Activated B cell treated with CpG ODN at 0.5 μM for 24 hours (primary cell): ENCODE results near the gene JDP2. TPM values are rescaled to one million over a fixed set of nuclear protein-coding genes. Genes with fewer than 3 reads are reported as not detected.
A peak's percentile ranks its signal among the peaks of the same experiment; 100 is the strongest.

Experiments
- ATAC-seq: fragments of 200-7000 bp; cut with Tn5 transposase; one replicate; pipeline ENCODE4 v1.10.0; 2021; ENCODE audit warnings: low read depth, mild to moderate bottlenecking, moderate library complexity
- CTCF ChIA-PET: fragments of 350-600 bp; sonication (Branson Sonifier 250); formaldehyde crosslinking; loops from one replicate; lab custom pipeline; 2021; ENCODE audit warnings: antibody characterized with exemption; lab: Charles Lee
- POLR2A ChIA-PET: fragments of 350-600 bp; sonication (Branson Sonifier 250); formaldehyde crosslinking; loops from one replicate; lab custom pipeline; 2021; ENCODE audit warnings: antibody characterized with exemption; lab: Charles Lee
- DNase-seq: peaks from one replicate; pipeline ENCODE4 v3.0.0; 2022
- H3K27ac Mint-ChIP-seq: one replicate; pipeline ENCODE4 v1.8.0; 2020; ENCODE audit warnings: mixed read lengths
- H3K27me3 Mint-ChIP-seq: one replicate; pipeline ENCODE4 v1.8.0; 2021; ENCODE audit warnings: mixed read lengths
- H3K36me3 Mint-ChIP-seq: one replicate; pipeline ENCODE4 v1.8.0; 2021; ENCODE audit warnings: low read depth, mixed read lengths
- H3K4me1 Mint-ChIP-seq: one replicate; pipeline ENCODE4 v1.8.0; 2021; ENCODE audit warnings: mixed read lengths
- H3K4me3 Mint-ChIP-seq: one replicate; pipeline ENCODE4 v1.8.0; 2020; ENCODE audit warnings: mild to moderate bottlenecking, mixed read lengths
- H3K9me3 Mint-ChIP-seq: one replicate; pipeline ENCODE4 v1.8.0; 2020; ENCODE audit warnings: mixed read lengths
- intact Hi-C: fragments of 100-400 bp; cut with micrococcal nuclease; formaldehyde crosslinking; loops from one replicate; pipeline ENCODE4 v1.15.1; 2024
- total RNA-seq: library from RNA; stranded (reverse); gene quantifications from 2 replicates; pipeline ENCODE4 v1.2.3, GENCODE V29; 2022
- TF ChIP-seq, protein P1 (sequence below): fragments of 200-600 bp; IDR thresholded peaks from one replicate; pipeline ENCODE4 v1.8.0; 2022; ENCODE audit warnings: antibody characterized with exemption, mild to moderate bottlenecking

JDP2 gene
- total RNA-seq, 1 donor from 2014 or later, result 21.2 TPM

DNA sequence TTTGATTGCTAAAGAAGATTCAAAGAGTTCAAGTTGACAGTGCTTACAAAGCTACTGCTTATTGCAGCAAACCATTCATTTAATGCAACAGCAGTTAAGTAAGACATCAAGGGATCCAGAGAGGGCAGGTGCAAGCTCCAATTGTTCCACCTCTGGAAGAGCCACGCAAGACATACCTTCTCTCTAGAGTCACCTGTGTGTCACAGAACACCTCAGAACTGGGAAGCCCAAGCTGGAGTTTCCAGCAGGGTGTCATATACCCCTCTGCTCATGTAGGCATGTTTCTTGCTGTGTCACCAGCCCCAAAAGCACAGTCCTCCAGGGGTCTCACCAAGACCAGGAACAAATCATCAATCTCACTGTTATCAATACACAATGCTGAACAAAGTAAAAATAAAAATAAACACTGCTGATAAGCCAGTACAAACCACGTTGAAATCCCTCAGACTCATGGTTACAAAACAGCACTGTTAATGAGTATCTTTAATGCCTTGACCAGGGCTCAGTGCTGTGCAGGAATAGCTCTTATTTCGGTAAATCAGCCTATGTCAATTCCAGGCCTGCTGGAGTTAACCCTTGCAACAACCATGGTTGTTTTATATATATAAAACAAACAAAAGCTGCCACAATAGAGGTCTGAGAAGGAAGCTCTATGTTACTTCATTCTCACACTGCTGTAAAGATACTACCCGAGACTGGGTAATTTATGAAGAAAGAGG lies 57.0 kb downstream of the JDP2 start:
- H3K27me3 Mint-ChIP-seq, result no peaks in the 10 kb centered on the region
- no peak overlapping the region for H3K4me3 Mint-ChIP-seq
- ATAC-seq (no peak), DNase-seq (no peak)
- no peaks in the 10 kb centered on the region for H3K36me3 Mint-ChIP-seq
- H3K9me3 Mint-ChIP-seq, result no peaks in the 10 kb centered on the region
- TF ChIP-seq, protein P1, sequence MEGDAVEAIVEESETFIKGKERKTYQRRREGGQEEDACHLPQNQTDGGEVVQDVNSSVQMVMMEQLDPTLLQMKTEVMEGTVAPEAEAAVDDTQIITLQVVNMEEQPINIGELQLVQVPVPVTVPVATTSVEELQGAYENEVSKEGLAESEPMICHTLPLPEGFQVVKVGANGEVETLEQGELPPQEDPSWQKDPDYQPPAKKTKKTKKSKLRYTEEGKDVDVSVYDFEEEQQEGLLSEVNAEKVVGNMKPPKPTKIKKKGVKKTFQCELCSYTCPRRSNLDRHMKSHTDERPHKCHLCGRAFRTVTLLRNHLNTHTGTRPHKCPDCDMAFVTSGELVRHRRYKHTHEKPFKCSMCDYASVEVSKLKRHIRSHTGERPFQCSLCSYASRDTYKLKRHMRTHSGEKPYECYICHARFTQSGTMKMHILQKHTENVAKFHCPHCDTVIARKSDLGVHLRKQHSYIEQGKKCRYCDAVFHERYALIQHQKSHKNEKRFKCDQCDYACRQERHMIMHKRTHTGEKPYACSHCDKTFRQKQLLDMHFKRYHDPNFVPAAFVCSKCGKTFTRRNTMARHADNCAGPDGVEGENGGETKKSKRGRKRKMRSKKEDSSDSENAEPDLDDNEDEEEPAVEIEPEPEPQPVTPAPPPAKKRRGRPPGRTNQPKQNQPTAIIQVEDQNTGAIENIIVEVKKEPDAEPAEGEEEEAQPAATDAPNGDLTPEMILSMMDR, result no peak
- intact Hi-C loops, result loop anchor here (5.0 kb wide), 2 partner anchors 33 to 58 kb away; partner anchors contain the start of gene JDP2
- ChIA-PET POLR2A (interaction anchor here (0.6 to 5.9 kb wide), 2 partner anchors 9 to 30 kb away, joined by 6 to 54 read pairs; no protein-coding TSS in a partner anchor), CTCF (interaction anchor here (1.0 to 1.4 kb wide), 2 partner anchors 10 to 30 kb away, joined by 4 read pairs; no protein-coding TSS in a partner anchor)
- no peak overlapping the region for H3K27ac Mint-ChIP-seq
- peaks cover 25% of the 10 kb centered on the region for H3K4me1 Mint-ChIP-seq

- intact Hi-C loops, result loop anchor here (5.0 kb wide), 2 partner anchors 34 to 59 kb away; partner anchors contain the start of gene JDP2
- no peak overlapping the region for H3K4me3 Mint-ChIP-seq
- H3K9me3 Mint-ChIP-seq, result no peaks in the 10 kb centered on the region
- peaks cover 18% of the 10 kb centered on the region for H3K4me1 Mint-ChIP-seq
- CTCF ChIA-PET, result interaction anchor here (0.7 to 4.8 kb wide), 9 partner anchors 11 to 352 kb away, joined by 3 to 42 read pairs (median 4); no protein-coding TSS in a partner anchor
- no peaks in the 10 kb centered on the region for H3K36me3 Mint-ChIP-seq
- DNase-seq (no peak), ATAC-seq (no peak)
- no peaks in the 10 kb centered on the region for H3K27me3 Mint-ChIP-seq
- POLR2A ChIA-PET, result interaction anchor here (0.5 to 5.9 kb wide), 5 partner anchors 13 to 1531 kb away, joined by 3 to 54 read pairs (median 6); no protein-coding TSS in a partner anchor
- TF ChIP-seq, protein P1, result no peak
- H3K27ac Mint-ChIP-seq, result no peak overlapping the region
Measured at GRCh38 chr14:75486318-75486717, 58.5 kb downstream of the JDP2 start.

- Mint-ChIP-seq H3K36me3 (no peaks in the 10 kb centered on the region), H3K4me1 (peaks cover 22% of the 10 kb centered on the region), H3K27me3 (no peaks in the 10 kb centered on the region), H3K27ac (peak overlapping the region; percentile 42), H3K4me3 (peak overlapping the region; percentile 9), H3K9me3 (no peaks in the 10 kb centered on the region)
- ATAC-seq, result peak; percentile 66
- intact Hi-C loops, result loop anchor here (1.0 to 5.0 kb wide), 3 partner anchors 35 to 74 kb away; partner anchors contain the start of gene JDP2
- no peak for DNase-seq
- ChIA-PET CTCF (interaction anchor here (1.0 to 4.8 kb wide), 10 partner anchors 8 to 353 kb away, joined by 3 to 42 read pairs (median 12); no protein-coding TSS in a partner anchor), POLR2A (interaction anchor here (0.6 to 5.9 kb wide), 14 partner anchors 9 to 183 kb away, joined by 3 to 54 read pairs (median 4); partner anchors contain the start of genes ERG28, JDP2 and TTLL5)
- TF ChIP-seq, protein P1, result no peak
Measured at GRCh38 chr14:75487155-75487671, 59.4 kb downstream of the JDP2 start.

DNA sequence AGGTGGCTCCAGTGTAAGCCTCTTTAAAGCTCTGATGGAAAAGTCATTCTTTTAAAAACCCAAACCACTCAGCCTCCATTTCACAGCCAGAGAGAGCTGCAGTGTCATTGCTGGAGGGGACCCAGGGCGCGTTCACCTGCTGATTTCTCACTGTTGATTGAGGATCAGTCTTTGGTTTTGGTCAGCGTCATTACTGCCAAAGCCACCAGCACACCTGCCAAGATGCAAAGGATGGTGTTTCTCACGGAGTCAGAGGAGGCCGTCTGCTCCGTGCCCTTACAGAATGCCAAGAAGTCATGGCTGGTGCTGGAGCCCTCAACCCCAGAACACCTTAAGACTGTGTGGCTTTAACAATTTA lies 61.6 kb downstream of the JDP2 start:
- no peaks in the 10 kb centered on the region for H3K36me3 Mint-ChIP-seq
- intact Hi-C loops, result loop anchor here (1.0 to 5.0 kb wide), 6 partner anchors 26 to 357 kb away; partner anchors contain the start of gene JDP2
- no peaks in the 10 kb centered on the region for H3K9me3 Mint-ChIP-seq
- ATAC-seq (no peak), DNase-seq (no peak)
- no peak overlapping the region for H3K27ac Mint-ChIP-seq
- CTCF ChIA-PET, result interaction anchor here (0.6 to 4.8 kb wide), 32 partner anchors 8 to 358 kb away, joined by 3 to 42 read pairs (median 6); partner anchors contain the start of gene BATF
- H3K4me3 Mint-ChIP-seq, result no peak overlapping the region
- TF ChIP-seq, protein P1, result no peak
- peaks cover 40% of the 10 kb centered on the region for H3K4me1 Mint-ChIP-seq
- no peaks in the 10 kb centered on the region for H3K27me3 Mint-ChIP-seq
- POLR2A ChIA-PET, result interaction anchor here (1.0 to 5.9 kb wide), 6 partner anchors 9 to 180 kb away, joined by 4 to 54 read pairs (median 7); no protein-coding TSS in a partner anchor
